Measurements from ENCODE around the gene TRIM14.
A peak's percentile ranks its signal among the peaks of the same experiment; 100 is the strongest.

- TF ChIP-seq POLR2A (IDR thresholded peaks at IDR 0.05; ENCODE audit: extremely low read depth, insufficient read length) (no peak), CTCF (IDR thresholded peaks at IDR 0.05; ENCODE audit: low read depth, low read length) (no peak)
- TF ChIP-seq, protein P1, sequence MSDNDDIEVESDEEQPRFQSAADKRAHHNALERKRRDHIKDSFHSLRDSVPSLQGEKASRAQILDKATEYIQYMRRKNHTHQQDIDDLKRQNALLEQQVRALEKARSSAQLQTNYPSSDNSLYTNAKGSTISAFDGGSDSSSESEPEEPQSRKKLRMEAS (IDR thresholded peaks at IDR 0.05; ENCODE audit: low read depth, low read length) = 0 out of 2 replicates have a peak, but pooled peaks have one; percentile 17
These were observed 10.4 kb upstream of the TRIM14 start for GRCh38 chr9:98129451-98129881.
